Activated naive CD4-positive, alpha-beta T cell treated with anti-CD3 and anti-CD28 coated beads, Interleukin-2, amount 50 U/mL, for 72 hours (primary cell): ENCODE results near the gene IQGAP2. TPM values are rescaled to one million over a fixed set of nuclear protein-coding genes. Genes with fewer than 3 reads are reported as not detected.
A peak's percentile ranks its signal among the peaks of the same experiment; 100 is the strongest.
"Not testable (repeated sequence)": the region's sequence is repeated elsewhere in the genome, so short reads cannot be mapped to it uniquely, and the experiment has no call there.

Experiments
- ATAC-seq, 2 donors: fragments of 150-1000 bp; cut with Tn5 transposase; 2 replicates each; pipeline ENCODE4 v1.10.0; 2021; ENCODE audit warnings: mild to moderate bottlenecking in 2 of 2, moderate library complexity in 2 of 2
- DNase-seq, 2 donors: peaks; one replicate each; pipeline ENCODE4 v3.0.0; 2021 to 2022; ENCODE audit warnings: low spot score in 2 of 2
- H3K27ac Mint-ChIP-seq, 2 donors: one replicate each; pipeline ENCODE4 v1.8.0; 2022; ENCODE audit warnings: mild to moderate bottlenecking in 2 of 2, mixed read lengths in 2 of 2
- H3K36me3 Mint-ChIP-seq, 2 donors: one replicate each; pipeline ENCODE4 v1.8.0; 2022; ENCODE audit warnings: mixed read lengths in 2 of 2
- H3K9me3 Mint-ChIP-seq, 2 donors: one replicate each; pipeline ENCODE4 v1.8.0; 2022; ENCODE audit warnings: mixed read lengths in 2 of 2
- total RNA-seq, 2 donors: library from RNA; stranded (reverse); gene quantifications; one replicate each; pipeline ENCODE4 v1.2.3, GENCODE V29; 2022

The IQGAP2 gene, protein sequence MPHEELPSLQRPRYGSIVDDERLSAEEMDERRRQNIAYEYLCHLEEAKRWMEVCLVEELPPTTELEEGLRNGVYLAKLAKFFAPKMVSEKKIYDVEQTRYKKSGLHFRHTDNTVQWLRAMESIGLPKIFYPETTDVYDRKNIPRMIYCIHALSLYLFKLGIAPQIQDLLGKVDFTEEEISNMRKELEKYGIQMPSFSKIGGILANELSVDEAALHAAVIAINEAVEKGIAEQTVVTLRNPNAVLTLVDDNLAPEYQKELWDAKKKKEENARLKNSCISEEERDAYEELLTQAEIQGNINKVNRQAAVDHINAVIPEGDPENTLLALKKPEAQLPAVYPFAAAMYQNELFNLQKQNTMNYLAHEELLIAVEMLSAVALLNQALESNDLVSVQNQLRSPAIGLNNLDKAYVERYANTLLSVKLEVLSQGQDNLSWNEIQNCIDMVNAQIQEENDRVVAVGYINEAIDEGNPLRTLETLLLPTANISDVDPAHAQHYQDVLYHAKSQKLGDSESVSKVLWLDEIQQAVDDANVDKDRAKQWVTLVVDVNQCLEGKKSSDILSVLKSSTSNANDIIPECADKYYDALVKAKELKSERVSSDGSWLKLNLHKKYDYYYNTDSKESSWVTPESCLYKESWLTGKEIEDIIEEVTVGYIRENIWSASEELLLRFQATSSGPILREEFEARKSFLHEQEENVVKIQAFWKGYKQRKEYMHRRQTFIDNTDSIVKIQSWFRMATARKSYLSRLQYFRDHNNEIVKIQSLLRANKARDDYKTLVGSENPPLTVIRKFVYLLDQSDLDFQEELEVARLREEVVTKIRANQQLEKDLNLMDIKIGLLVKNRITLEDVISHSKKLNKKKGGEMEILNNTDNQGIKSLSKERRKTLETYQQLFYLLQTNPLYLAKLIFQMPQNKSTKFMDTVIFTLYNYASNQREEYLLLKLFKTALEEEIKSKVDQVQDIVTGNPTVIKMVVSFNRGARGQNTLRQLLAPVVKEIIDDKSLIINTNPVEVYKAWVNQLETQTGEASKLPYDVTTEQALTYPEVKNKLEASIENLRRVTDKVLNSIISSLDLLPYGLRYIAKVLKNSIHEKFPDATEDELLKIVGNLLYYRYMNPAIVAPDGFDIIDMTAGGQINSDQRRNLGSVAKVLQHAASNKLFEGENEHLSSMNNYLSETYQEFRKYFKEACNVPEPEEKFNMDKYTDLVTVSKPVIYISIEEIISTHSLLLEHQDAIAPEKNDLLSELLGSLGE (N-terminal part only)
- total RNA-seq = 10 to 100 TPM; 42.4 to 62.0 TPM

DNA sequence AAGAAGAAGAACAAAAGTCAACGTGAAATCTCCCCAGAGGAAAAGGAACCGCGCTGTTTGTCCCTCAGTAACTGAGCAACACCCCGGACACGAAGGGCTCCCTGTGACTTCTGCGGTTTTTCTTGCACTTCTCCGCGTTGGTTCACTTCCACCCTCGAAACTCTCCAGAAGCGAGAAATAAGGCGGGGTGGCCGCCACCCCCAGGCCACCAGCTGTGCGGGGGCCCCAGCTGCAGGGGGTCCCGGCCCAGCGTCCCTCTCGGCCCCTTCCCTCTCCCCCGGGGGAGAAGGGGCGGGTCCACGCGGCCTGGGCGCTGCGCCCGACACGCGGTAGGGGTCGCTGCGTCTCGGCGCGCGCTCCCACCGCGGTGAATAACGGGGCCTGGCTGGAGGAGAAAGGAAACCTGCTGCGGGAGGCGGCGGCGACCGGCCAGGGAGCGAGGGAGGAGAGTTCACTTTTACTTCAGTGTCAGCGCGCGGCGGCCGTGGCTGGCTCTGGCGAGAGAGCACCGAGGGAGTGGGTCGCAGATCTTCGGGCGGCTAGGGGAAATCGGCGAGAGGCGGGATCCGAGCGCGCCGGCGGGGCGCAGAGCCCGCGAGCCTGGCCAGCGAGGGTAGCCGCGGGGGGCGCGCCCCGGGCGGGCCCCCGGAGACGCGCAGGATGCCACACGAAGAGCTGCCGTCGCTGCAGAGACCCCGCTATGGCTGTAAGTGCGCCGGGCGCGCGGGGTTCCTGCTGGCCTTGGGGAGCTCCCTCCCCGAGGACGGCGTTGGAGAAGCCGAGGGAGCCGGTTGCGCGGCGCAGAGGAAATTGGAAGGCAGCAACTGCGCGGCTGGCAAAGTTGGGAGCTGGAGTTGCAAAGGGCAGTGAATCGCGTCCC lies at the start of gene IQGAP2:
IQGAP2 (plus strand) TSS at position 400 of the 880 bp plus-strand sequence; CDS start at position 661, 261 bp downstream.
- Mint-ChIP-seq H3K36me3 (peaks cover 8 to 11% of the 10 kb centered on the region in 2 donors), H3K27ac (peak within 1 kb of the TSS; percentile 99 to 100), H3K9me3 (no peaks in the 10 kb centered on the region)
- ATAC-seq = peak; percentile 31 to 64
- peak; percentile 84 to 87 for DNase-seq

DNA sequence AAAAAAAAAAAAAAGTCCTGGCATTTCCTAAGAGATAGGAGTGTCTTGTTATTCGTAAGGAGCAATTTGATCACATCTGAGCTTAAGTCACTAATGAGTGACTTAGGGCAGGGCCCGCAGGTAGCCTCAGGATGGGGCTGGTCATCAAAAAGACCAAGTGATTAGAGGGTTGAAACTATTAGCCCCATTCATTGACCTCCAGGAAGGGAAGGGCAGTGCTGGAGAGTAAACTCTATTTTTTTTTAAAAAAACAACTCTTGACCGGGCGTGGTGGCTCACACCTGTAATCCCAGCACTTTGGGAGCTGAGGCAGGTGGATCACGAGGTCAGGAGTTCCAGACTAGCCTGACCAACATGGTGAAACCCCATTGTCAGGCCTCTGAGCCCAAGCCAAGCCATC lies 46.2 kb upstream of the IQGAP2 start:
- Mint-ChIP-seq H3K27ac (no peak overlapping the region), H3K9me3 (no peaks in the 10 kb centered on the region), H3K36me3 (no peaks in the 10 kb centered on the region)
- ATAC-seq (no peak), DNase-seq (no peak)

DNA sequence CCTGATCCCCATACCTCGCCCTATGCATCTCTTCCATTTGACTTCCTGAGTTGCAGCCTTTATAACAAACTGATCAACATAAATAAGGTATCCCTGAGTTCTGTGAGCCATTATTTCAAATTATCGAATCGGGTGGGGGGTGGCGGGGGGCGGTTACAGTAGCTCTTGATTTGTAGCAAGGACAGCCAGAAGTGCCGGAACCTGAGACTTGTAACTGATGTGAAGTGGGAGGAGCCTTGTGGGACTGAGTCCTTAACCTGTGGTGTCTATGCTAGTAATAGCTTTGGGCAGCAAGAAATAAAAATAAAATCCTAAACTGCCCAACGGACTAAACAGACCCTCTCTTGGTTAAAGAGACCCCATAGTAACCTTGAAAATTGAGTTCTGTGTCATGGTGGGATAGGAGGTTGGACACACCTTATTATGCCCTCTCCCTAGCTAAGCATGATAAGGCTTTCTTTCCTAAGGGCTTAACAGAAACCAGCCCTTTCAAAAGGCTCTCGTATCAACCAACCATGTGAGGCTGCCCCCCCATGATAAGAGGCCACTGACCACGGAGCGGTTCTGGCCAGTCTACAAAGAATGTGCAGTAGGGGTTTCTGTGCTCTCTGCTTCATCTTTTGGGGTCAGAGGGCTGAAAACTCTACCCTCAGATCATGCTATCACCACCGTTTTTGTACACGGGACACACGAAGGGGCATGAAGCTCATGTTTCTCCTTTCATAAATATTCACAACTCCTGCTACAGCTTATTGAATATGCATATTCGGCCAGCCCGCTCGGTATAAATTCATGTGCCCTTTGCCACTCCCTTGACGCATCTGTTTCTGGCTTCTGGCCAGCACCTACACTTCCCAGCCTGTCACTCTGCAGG lies 39.5 kb upstream of the IQGAP2 start:
- peaks cover 0 to under 1% of the 10 kb centered on the region in 2 donors for H3K36me3 Mint-ChIP-seq
- ATAC-seq (no peak), DNase-seq (no peak)
- no peak overlapping the region for H3K27ac Mint-ChIP-seq
- no peaks in the 10 kb centered on the region for H3K9me3 Mint-ChIP-seq

DNA sequence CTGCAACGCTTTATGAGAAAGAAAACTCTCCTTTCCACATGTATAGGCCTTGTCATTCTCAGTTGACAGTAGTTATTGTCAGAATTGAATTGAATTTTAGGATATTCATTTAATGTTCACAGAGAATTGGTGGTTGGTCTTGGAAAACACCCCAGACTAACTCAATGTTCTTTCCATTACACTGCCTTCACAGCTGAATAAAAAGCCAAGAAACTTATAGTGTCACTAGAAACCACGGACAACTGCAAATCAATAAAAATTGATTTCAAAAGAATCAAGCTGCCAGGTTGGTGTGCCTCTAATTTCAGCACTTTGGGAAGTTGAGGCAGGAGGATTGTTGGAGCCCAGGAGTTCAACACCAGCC lies 38.9 kb upstream of the IQGAP2 start:
- Mint-ChIP-seq H3K36me3 (peaks cover 0 to 7% of the 10 kb centered on the region in 2 donors), H3K27ac (no peak overlapping the region)

DNA sequence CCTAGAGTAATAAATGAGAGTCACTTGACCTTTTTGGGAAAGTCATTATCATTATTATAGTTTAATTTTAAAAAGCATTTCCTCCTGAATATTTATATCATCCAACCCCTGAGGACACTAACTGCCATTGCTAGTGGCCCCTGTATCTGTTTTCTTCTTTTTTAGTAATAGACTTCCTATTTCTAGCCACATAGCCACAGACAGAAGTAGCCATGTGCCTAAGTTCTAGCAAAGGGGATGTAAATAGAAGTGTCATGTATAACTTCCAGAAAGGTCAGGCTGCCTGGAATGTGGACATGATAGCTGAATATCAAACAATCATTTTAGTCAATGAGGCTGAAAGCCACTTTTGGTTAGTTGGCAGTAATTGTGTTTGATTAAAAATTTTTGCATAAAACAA lies 37.5 kb upstream of the IQGAP2 start:
- Mint-ChIP-seq H3K36me3 (peaks cover 0 to 8% of the 10 kb centered on the region in 2 donors), H3K9me3 (peaks cover 5 to 6% of the 10 kb centered on the region in 2 donors), H3K27ac (no peak overlapping the region)
- DNase-seq (no peak), ATAC-seq (no peak)

More for the DNA sequence above, 38.9 kb upstream of the IQGAP2 start:
- ATAC-seq = no peak
- no peak for DNase-seq
- peaks cover 5 to 6% of the 10 kb centered on the region in 2 donors for H3K9me3 Mint-ChIP-seq

DNA sequence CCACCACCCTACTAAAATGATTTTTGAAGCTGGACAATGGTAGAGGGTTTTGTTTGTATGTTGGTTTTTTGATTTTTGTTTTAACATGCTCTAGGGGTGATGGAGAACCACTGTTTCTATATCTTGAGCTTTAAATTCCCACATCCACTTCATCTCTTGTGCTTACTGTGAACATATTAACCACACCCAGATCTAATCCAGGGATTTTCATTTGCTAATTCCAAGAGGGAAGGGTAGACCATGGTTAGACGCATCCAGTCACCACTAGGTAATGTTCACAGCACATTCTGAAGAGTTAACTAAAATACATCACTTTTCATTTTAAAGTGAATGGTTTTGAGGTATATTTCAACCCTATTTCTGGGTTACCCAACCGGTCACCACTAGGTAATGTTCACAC lies 36.5 kb upstream of the IQGAP2 start:
- DNase-seq (no peak), ATAC-seq (no peak)
- no peak overlapping the region for H3K27ac Mint-ChIP-seq
- peaks cover 0 to 8% of the 10 kb centered on the region in 2 donors for H3K36me3 Mint-ChIP-seq
- H3K9me3 Mint-ChIP-seq = peaks cover 5 to 6% of the 10 kb centered on the region in 2 donors

DNA sequence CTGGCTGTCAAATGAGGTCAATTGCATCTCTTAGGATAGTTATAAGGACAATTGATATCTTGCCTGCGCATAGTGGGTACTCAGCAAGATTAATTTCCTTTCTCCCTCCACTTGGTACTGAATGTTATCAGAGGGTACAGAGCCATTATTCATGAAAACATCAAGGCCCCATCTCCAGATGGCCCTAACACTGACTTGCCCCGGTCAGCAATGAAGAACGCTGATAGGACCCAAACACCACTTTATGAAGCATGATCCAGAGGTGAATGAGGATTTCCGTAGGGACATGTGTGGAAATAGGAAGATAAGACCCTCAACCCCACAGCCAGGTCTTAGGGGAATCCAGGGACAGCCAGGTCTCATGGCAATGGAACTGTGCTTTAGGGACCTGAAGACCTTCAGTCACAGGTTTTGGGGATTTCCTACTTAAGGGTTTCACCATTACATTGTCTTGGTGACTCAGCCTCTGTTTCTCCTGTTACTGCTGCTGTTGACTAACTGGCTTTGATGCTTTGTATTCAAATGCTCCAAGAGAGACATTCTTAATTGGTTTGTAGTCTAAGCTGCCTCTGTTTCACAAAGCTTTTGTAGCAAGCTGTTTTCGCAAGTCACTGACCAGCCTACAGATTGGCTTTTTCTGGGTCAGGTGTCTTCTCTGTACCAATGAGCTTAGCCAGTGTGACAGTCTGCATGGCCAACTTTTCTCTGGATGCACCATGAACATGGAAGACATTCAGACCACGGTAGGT lies 35.3 kb upstream of the IQGAP2 start:
- ATAC-seq (peak; percentile 95 to 99), DNase-seq (peak in 1 of 2 donors; percentile 41)
- H3K36me3 Mint-ChIP-seq = peaks cover 0 to 8% of the 10 kb centered on the region in 2 donors
- H3K9me3 Mint-ChIP-seq = peaks cover 5 to 6% of the 10 kb centered on the region in 2 donors
- peak overlapping the region; percentile 50 to 87 for H3K27ac Mint-ChIP-seq

DNA sequence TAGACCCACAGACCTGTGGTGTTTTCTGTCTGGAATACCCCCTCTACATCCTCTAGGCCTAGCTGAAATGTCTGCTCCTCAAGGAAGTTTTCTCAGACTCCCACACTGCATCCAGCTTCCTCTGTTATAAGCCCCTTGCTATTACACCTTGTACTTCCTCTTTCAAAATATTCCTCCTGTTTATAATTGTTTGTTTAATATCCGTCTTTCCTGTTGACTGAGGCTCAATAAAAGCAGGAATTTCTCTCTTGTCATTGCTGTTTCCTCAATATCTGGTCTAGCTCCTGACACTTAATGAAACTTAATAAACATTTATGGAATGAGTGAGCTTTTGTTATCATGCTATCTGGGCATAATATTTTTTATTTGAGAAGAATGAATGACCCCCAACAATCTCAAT lies 34.1 kb upstream of the IQGAP2 start:
- Mint-ChIP-seq H3K9me3 (peaks cover 5 to 6% of the 10 kb centered on the region in 2 donors), H3K27ac (peak overlapping the region; percentile 70 to 87), H3K36me3 (peaks cover 0 to 8% of the 10 kb centered on the region in 2 donors)
- ATAC-seq = no peak
- DNase-seq = no peak

DNA sequence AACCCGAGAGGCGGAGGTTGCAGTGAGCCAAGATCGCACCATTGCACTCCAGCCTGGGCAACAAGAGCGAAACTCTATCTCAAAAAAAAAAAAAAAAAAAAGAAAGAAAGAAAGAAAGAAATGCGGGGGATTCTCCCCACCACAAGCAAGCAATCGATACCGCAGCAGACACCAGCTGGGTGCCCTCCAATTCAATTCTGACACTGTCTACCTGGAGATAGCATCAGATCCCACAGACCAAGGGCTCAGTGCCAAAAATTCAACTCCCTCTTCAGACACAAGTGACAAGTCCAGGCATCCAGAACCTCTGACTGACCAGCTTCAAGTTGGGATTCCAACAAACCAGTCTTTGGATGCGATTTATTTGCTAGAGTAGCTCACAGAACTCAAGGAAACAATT lies 33.4 kb upstream of the IQGAP2 start:
- not testable (repeated sequence) for H3K36me3 Mint-ChIP-seq, H3K9me3 Mint-ChIP-seq, DNase-seq, H3K27ac Mint-ChIP-seq, ATAC-seq

DNA sequence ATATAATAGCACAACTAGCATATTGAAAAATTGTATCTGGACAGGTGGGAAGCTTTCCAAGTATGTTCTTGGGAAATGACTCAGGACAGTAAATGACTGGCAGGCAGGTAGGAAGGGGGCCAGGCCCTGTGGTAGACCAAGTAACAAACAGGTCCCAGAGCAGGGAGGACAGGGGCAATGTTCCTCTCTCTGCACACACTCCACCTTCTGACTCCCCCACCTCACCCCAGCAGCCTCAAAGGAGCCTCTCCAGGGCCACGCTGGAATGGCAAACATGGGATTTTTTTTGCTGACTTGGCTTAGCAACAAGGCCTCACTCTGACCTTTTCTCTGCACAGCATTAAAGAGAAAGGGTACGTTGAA lies 31.1 kb upstream of the IQGAP2 start:
- Mint-ChIP-seq H3K9me3 (peaks cover 5 to 6% of the 10 kb centered on the region in 2 donors), H3K36me3 (peaks cover 0 to 8% of the 10 kb centered on the region in 2 donors), H3K27ac (no peak overlapping the region)
- ATAC-seq (no peak), DNase-seq (no peak)

DNA sequence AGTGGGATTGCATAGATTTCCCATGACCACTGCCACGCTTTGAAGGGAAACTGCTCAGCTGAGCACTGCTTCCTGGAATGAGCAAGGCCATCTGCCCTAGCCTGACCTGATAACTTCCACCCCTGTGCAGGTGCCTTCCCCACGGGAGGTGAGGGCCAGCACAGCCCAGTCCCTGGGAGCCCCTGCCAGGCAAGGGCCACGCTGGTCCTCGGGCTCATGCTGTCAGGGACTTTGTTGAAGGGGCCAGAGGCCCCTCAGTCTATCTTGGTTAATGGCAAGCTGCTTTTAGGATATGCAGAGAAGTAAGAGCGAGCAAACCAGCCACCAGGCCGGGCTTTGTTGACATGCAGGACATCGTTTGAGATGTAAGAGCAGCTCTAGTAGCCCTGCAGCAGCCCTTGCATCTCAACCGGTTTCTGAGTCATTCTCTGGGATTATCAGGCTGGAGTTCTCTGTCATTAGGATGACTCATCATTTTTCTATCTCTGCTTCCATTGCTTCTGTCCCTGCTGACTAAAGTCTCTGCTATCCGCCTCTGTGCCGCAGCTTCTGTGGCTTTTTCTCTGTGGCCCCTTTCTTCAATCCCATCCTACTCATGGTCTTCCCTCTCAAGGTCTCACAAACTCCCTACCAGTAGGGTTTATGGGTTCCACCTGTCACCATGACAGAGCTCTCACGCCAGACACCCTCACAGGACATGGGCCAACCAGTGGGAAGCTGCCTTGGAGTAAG lies 30.6 kb upstream of the IQGAP2 start:
- DNase-seq (no peak), ATAC-seq (no peak)
- Mint-ChIP-seq H3K27ac (no peak overlapping the region), H3K36me3 (peaks cover 0 to 8% of the 10 kb centered on the region in 2 donors), H3K9me3 (peaks cover 5 to 6% of the 10 kb centered on the region in 2 donors)

DNA sequence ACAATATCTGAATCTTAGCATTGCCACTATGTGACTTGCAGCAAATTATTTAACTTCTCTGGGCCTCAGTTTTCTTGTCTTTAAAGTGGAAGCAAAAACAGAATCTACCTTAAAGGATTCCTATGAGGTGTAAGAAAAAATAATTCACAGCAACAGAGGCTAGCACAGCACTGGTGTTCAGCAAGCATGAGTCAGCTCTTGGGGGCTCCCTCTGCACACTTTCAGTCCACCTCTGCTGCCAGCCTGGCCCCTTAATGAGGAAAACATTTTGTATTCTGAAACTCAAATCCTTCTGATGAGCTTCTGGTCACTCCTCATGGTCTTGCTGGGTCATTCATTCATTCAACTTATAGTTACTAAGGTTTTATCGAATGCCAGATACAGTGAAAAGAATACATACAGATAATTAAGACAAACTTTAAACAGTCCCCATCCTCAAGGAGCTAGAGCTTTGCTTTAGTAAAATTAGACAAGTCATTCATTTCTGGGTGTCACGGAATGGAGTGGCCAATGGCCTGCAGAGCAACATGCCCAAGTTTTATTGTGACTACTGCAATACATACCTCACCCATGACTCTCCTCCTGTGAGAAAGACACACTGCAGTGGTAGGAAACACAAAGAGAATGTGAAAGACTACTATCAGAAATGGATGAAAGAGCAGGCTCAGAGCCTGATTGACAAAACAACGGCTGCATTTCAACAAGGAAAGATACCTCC lies 26.8 kb upstream of the IQGAP2 start:
- no peak for ATAC-seq
- no peak overlapping the region for H3K27ac Mint-ChIP-seq
- DNase-seq = no peak
- H3K9me3 Mint-ChIP-seq = no peaks in the 10 kb centered on the region
- H3K36me3 Mint-ChIP-seq = no peaks in the 10 kb centered on the region

DNA sequence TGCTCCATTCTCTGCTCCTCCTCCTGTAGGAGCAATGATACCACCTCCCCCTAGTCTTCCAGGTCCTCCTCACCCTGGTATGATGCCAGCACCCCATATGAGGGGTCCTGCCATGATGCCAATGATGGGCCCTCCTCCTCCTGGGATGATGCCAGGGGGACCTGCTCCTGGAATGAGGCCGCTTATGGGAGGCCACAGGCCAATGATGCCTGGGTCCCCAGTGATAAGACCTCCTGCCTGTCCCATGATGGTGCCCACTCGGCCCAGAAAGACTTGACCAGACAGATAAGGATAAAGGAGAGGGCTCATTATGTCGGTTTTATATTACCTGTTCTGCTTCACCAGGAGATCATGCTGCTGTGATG lies 26.2 kb upstream of the IQGAP2 start:
- H3K9me3 Mint-ChIP-seq = no peaks in the 10 kb centered on the region
- no peak overlapping the region for H3K27ac Mint-ChIP-seq
- no peak for DNase-seq
- H3K36me3 Mint-ChIP-seq = no peaks in the 10 kb centered on the region
- no peak for ATAC-seq
